ACC112 (cell line): ENCODE results near the gene AFG1L.
"Not testable (repeated sequence)": the region's sequence is repeated elsewhere in the genome, so short reads cannot be mapped to it uniquely, and the experiment has no call there.

Source experiments
- H2AFZ ChIP-seq: fragments of 200-600 bp; sonication (generic); one replicate; pipeline ENCODE4 v1.6.0; 2017; ENCODE audit warnings: antibody characterized with exemption, low read length; ENCODE audit not compliant: unreplicated experiment
- H3K27ac ChIP-seq: fragments of 200-600 bp; sonication (generic); 2 replicates; pipeline ENCODE4 v1.5.1; 2014; ENCODE audit warnings: low read depth, mild to moderate bottlenecking, antibody characterized with exemption, low read length, moderate library complexity
- H3K27me3 ChIP-seq: fragments of 200-600 bp; sonication (generic); 2 replicates; pipeline ENCODE4 v1.6.1; 2014; ENCODE audit warnings: mild to moderate bottlenecking, antibody characterized with exemption, low read length, moderate library complexity, mixed read lengths; ENCODE audit not compliant: insufficient read depth
- H3K36me3 ChIP-seq: fragments of 200-600 bp; sonication (generic); 2 replicates; pipeline ENCODE4 v1.6.1; 2016; ENCODE audit warnings: mild to moderate bottlenecking, antibody characterized with exemption, low read length, moderate library complexity, mixed read lengths; ENCODE audit not compliant: insufficient read depth
- H3K4me1 ChIP-seq: fragments of 200-600 bp; sonication (generic); one replicate; pipeline ENCODE4 v1.6.1; 2016; ENCODE audit warnings: low read length, mixed read lengths; ENCODE audit not compliant: insufficient read depth, unreplicated experiment, control insufficient read depth
- H3K4me3 ChIP-seq: fragments of 200-600 bp; sonication (generic); 2 replicates; pipeline ENCODE4 v1.5.1; 2014; ENCODE audit warnings: mild to moderate bottlenecking, low read depth, low read length
- H3K79me2 ChIP-seq: fragments of 200-600 bp; sonication (generic); one replicate; pipeline ENCODE4 v1.6.0; 2016; ENCODE audit warnings: low read length; ENCODE audit not compliant: control insufficient read depth, unreplicated experiment, insufficient read depth

The AFG1L gene

GRCh38 chr6:108518714-108519576 lies 224.1 kb downstream of the AFG1L start:
- H3K27ac ChIP-seq, result no peak overlapping the region
- H3K4me3 ChIP-seq, result no peak overlapping the region
- H3K36me3 ChIP-seq, result no peaks in the 10 kb centered on the region
- no peaks in the 10 kb centered on the region for H3K79me2 ChIP-seq
- H3K27me3 ChIP-seq, result no peaks in the 10 kb centered on the region
- H2AFZ ChIP-seq, result no peak overlapping the region
- no peaks in the 10 kb centered on the region for H3K4me1 ChIP-seq

- no peaks in the 10 kb centered on the region for H3K36me3 ChIP-seq
- no peaks in the 10 kb centered on the region for H3K27me3 ChIP-seq
- no peak overlapping the region for H3K4me3 ChIP-seq
- H3K27ac ChIP-seq, result no peak overlapping the region
- H3K79me2 ChIP-seq, result no peaks in the 10 kb centered on the region
- no peaks in the 10 kb centered on the region for H3K4me1 ChIP-seq
- no peak overlapping the region for H2AFZ ChIP-seq
These were observed 226.8 kb downstream of the AFG1L start for GRCh38 chr6:108521616-108522107.

- Histone ChIP-seq H3K4me1 (no peaks in the 10 kb centered on the region), H3K79me2 (no peaks in the 10 kb centered on the region), H2AFZ (no peak overlapping the region), H3K4me3 (no peak overlapping the region), H3K27ac (no peak overlapping the region), H3K36me3 (no peaks in the 10 kb centered on the region), H3K27me3 (no peaks in the 10 kb centered on the region)
These were observed 228.8 kb downstream of the AFG1L start for GRCh38 chr6:108523697-108524096.

- no peak overlapping the region for H2AFZ ChIP-seq
- no peaks in the 10 kb centered on the region for H3K36me3 ChIP-seq
- H3K79me2 ChIP-seq, result no peaks in the 10 kb centered on the region
- no peak overlapping the region for H3K4me3 ChIP-seq
- H3K27ac ChIP-seq, result no peak overlapping the region
- H3K27me3 ChIP-seq, result no peaks in the 10 kb centered on the region
- no peaks in the 10 kb centered on the region for H3K4me1 ChIP-seq
These were observed 229.8 kb downstream of the AFG1L start for GRCh38 chr6:108524528-108525248.

GRCh38 chr6:108526739-108527174 lies 231.9 kb downstream of the AFG1L start:
- Histone ChIP-seq H3K79me2 (no peaks in the 10 kb centered on the region), H3K4me3 (no peak overlapping the region), H3K36me3 (no peaks in the 10 kb centered on the region), H3K4me1 (no peaks in the 10 kb centered on the region), H3K27me3 (no peaks in the 10 kb centered on the region), H3K27ac (no peak overlapping the region), H2AFZ (no peak overlapping the region)

- H3K4me1 ChIP-seq, result no peaks in the 10 kb centered on the region
- H3K27ac ChIP-seq, result no peak overlapping the region
- no peaks in the 10 kb centered on the region for H3K27me3 ChIP-seq
- no peak overlapping the region for H3K4me3 ChIP-seq
- H3K36me3 ChIP-seq, result no peaks in the 10 kb centered on the region
- no peak overlapping the region for H2AFZ ChIP-seq
- no peaks in the 10 kb centered on the region for H3K79me2 ChIP-seq
These were observed 234.0 kb downstream of the AFG1L start for GRCh38 chr6:108528878-108529277.

GRCh38 chr6:108531332-108531731 lies 236.5 kb downstream of the AFG1L start:
- Histone ChIP-seq H2AFZ (no peak overlapping the region), H3K4me1 (no peaks in the 10 kb centered on the region), H3K79me2 (no peaks in the 10 kb centered on the region), H3K27ac (no peak overlapping the region), H3K36me3 (no peaks in the 10 kb centered on the region), H3K4me3 (no peak overlapping the region), H3K27me3 (no peaks in the 10 kb centered on the region)

GRCh38 chr6:108535114-108535742 lies 240.4 kb downstream of the AFG1L start:
- no peaks in the 10 kb centered on the region for H3K36me3 ChIP-seq

GRCh38 chr6:108535920-108536535 lies 241.2 kb downstream of the AFG1L start:
- not testable (repeated sequence) for H2AFZ ChIP-seq, H3K27ac ChIP-seq, H3K79me2 ChIP-seq, H3K4me1 ChIP-seq, H3K36me3 ChIP-seq, H3K27me3 ChIP-seq, H3K4me3 ChIP-seq

More at GRCh38 chr6:108535114-108535742, 240.4 kb downstream of the AFG1L start:
- H3K79me2 ChIP-seq, result no peaks in the 10 kb centered on the region
- no peak overlapping the region for H3K27ac ChIP-seq
- H3K4me1 ChIP-seq, result no peaks in the 10 kb centered on the region
- H3K4me3 ChIP-seq, result no peak overlapping the region
- no peaks in the 10 kb centered on the region for H3K27me3 ChIP-seq
- H2AFZ ChIP-seq, result no peak overlapping the region
